Muscle layer of colon (tissue), 2 donors: ENCODE results near the gene ABHD14A.

ENCODE experiments used
- H3K27ac ChIP-seq: one replicate; pipeline ENCODE4 v1.7.0; 2013; ENCODE audit warnings: low read depth, mild to moderate bottlenecking, low read length, moderate library complexity
- H3K27me3 ChIP-seq, 2 donors: one replicate each; pipeline ENCODE4 v1.7.0; 2013; ENCODE audit warnings: low read length in 2 of 2, mild to moderate bottlenecking in 2 of 2; ENCODE audit not compliant: insufficient read depth in 2 of 2, control insufficient read depth in 1 of 2
- H3K36me3 ChIP-seq: one replicate; pipeline ENCODE4 v1.7.0; 2013; ENCODE audit warnings: mild to moderate bottlenecking, low read length; ENCODE audit not compliant: insufficient read depth
- H3K4me1 ChIP-seq: one replicate; pipeline ENCODE4 v1.7.0; 2013; ENCODE audit warnings: mild to moderate bottlenecking, low read length; ENCODE audit not compliant: insufficient read depth
- H3K4me3 ChIP-seq, 2 donors: one replicate each; pipeline ENCODE4 v1.7.0; 2013; ENCODE audit warnings: low read length in 2 of 2, low read depth in 1 of 2, mild to moderate bottlenecking in 1 of 2, moderate library complexity in 1 of 2
- H3K9ac ChIP-seq: one replicate; pipeline ENCODE4 v1.7.0; 2013; ENCODE audit warnings: low read length
- H3K9me3 ChIP-seq: one replicate; pipeline ENCODE4 v1.7.0; 2013; ENCODE audit warnings: mild to moderate bottlenecking, low read length
- donor health status: abdominal sarcoma.
- donor health status: Adenocarcinoma of cecum.

ABHD14A gene

GRCh38 chr3:52021489-52022268, 46.8 kb downstream of the ABHD14A start:
- H3K27me3 ChIP-seq, result no peaks in the 10 kb centered on the region
- H3K9me3 ChIP-seq, result no peaks in the 10 kb centered on the region
- no peak overlapping the region for H3K4me3 ChIP-seq
- H3K36me3 ChIP-seq, result no peaks in the 10 kb centered on the region
- H3K27ac ChIP-seq, result no peak overlapping the region
- no peaks in the 10 kb centered on the region for H3K4me1 ChIP-seq
- H3K9ac ChIP-seq, result no peak overlapping the region

DNA sequence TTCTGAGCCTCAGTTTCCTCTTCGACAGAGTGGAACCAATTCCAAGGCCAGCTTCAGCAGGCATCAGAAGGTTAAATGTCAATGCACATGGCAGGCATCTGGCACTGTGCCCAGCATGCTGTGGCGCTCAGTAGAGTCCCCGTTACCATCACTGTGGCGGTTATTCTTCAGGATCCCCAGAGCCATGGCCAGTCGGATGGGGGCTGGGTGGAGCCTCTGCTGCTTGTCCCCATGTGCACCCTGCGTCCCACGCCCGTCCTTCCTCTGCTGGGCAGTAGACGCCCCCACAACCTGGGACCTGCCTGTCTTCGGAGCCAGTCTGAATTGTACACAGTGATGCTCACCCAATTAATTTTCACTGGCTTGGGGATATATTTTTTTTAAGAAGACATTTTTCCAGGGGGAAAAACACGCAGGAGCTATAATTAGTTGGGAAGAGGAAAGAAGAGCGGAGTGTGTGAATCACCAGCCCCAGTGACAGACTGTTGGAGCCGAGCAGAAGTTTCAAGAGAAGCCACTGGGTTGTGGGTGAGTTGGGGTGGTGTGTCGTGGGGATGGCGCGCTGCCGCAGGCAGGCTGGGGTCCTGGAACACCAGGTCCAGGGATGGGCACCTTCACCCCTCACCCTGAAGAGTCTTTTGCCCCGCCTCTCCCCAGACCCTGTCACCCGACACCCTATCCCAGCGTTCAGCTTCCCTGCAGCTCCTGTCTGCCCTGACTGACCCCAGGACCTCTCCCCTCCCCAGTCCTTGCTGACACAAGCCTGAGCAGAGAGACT, 47.6 kb downstream of the ABHD14A start:
- Histone ChIP-seq H3K27ac (no peak overlapping the region), H3K9ac (no peak overlapping the region), H3K4me3 (no peak overlapping the region), H3K36me3 (no peaks in the 10 kb centered on the region), H3K27me3 (no peaks in the 10 kb centered on the region), H3K4me1 (no peaks in the 10 kb centered on the region), H3K9me3 (no peaks in the 10 kb centered on the region)

DNA sequence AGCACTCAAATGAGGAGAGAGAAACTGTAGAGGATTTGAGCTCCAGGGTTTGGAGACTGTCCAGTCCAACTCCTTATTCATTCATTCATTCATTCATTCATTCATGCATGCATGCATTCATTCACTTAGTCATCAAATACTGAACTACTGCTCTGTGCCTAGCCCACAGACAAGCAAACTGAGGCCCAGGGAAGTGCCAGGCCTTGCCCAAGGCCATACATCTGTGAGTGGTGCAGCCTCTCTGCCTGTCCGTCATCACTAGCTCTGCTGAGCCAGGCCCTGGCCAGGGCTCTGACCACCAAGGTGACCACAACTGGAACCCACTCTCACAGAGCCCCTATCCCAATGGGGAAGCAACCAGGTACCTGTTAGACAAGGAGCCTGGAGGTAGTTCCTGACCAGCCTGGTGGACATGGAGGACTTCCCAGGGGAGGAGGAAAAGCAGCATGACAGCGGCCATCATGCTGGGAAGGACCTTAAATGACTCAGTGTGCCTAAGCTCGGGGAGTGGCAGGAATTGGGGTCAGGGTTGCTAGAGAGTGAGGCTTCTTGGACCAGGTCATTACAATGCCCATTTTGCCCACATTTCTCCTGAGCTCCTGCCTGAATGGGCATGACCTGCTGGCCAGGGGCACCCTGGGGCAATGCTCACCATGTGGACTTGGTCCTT, 48.4 kb downstream of the ABHD14A start:
- no peak overlapping the region for H3K9ac ChIP-seq
- H3K4me3 ChIP-seq, result no peak overlapping the region
- no peaks in the 10 kb centered on the region for H3K27me3 ChIP-seq
- no peaks in the 10 kb centered on the region for H3K9me3 ChIP-seq
- H3K36me3 ChIP-seq, result no peaks in the 10 kb centered on the region
- no peak overlapping the region for H3K27ac ChIP-seq
- H3K4me1 ChIP-seq, result no peaks in the 10 kb centered on the region

DNA sequence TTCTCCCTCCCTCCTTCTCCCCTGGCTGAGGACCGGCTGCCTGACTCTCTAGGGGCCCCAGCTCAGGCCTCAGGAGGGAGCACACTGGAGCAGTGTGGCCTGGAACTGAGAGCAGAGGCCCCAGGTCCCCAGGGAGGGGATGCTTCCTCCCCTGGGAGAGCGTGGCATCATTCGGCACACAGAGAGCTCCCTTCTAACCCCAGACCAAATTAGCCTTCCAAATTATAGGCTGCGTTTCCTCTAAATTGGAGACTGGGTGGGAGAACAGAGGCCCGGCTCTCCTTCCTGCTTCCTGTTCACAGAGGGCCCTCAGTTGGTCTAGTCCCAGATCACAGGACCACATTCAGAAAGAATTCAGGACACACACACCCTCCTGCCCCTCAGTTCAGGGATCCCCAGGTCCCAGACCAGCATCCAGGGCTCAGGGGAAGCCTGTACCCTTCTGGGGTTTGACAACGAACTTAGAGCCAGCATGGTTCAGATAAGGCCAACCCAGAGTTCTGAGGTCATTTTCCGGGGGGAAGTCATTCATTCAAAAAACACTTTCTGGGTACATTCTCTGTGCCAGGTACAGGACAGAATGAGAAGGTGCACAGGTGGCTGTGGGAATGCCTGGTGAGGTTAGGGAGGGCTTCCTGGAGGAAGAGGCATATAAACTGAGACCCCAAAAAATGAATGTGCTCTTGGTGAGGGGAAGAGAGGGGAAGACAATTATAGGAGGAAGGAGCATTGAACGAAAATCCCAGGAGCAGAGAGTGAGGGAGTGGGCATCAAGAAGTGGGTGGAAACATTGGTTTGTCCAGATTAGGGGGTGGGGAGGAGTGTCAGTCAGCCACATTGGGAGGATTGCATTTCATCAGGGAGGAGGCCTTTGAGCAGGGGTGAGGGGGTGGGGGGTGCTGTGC, 49.2 kb downstream of the ABHD14A start:
- Histone ChIP-seq H3K27me3 (no peaks in the 10 kb centered on the region), H3K36me3 (no peaks in the 10 kb centered on the region), H3K4me3 (no peak overlapping the region), H3K27ac (no peak overlapping the region), H3K4me1 (no peaks in the 10 kb centered on the region), H3K9ac (no peak overlapping the region), H3K9me3 (no peaks in the 10 kb centered on the region)

DNA sequence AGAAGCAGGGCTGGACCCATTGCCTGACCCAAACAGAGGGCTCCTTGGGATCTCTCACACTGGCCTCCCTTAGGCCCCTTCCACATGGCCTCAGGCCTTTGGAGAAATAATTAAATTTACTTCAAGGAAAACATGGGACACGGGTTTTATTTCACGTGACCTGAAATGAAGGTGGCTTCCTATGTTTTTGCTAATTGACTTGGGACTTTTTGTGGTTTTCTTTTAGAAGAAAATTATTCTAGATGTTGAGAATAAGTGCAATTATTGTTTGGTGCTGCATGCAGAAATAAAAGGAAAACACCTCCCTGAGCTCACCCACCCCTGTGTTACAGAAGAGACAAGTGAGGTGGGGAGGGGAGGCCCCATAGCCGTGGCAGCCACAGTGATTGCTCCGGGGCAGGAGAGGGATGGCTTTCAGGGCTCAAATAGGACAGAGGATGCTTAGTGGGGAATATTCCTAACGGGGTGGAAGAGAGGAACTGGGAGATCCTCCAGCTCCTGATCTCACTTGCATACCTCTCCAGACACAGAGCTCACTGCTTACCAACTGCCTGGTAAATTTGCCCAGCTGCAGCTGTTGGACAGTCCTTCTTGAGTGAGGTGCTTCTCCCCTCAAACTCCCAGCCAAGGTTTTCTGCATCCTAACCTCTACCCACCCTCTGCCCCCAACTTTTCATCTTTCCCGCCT, 50.0 kb downstream of the ABHD14A start:
- H3K4me3 ChIP-seq, result no peak overlapping the region
- H3K9me3 ChIP-seq, result no peaks in the 10 kb centered on the region
- H3K36me3 ChIP-seq, result no peaks in the 10 kb centered on the region
- H3K27ac ChIP-seq, result no peak overlapping the region
- no peak overlapping the region for H3K9ac ChIP-seq
- H3K4me1 ChIP-seq, result no peaks in the 10 kb centered on the region
- no peaks in the 10 kb centered on the region for H3K27me3 ChIP-seq

DNA sequence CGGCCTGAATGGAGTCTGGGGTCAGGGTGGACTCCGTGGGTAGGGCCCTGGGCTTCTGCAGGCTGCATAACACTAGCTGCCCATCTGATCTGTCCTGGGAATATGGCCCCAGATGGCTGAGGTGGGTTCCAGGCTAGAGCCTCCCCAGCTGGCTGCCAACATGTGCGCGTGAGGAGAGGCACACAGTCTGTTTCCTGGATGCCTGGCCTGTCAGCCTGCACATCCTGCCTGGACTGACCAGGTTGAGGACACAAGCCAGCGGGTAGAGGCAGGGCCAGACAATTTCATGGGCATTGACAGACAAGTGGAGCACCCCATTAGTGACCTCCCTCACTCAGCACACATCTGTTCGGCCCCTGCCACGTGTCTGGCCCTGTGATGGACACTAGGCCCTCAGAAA, 50.6 kb downstream of the ABHD14A start:
- H3K36me3 ChIP-seq, result no peaks in the 10 kb centered on the region
- no peaks in the 10 kb centered on the region for H3K4me1 ChIP-seq
- H3K27ac ChIP-seq, result no peak overlapping the region
- H3K27me3 ChIP-seq, result no peaks in the 10 kb centered on the region
- no peak overlapping the region for H3K9ac ChIP-seq
- no peak overlapping the region for H3K4me3 ChIP-seq
- no peaks in the 10 kb centered on the region for H3K9me3 ChIP-seq

DNA sequence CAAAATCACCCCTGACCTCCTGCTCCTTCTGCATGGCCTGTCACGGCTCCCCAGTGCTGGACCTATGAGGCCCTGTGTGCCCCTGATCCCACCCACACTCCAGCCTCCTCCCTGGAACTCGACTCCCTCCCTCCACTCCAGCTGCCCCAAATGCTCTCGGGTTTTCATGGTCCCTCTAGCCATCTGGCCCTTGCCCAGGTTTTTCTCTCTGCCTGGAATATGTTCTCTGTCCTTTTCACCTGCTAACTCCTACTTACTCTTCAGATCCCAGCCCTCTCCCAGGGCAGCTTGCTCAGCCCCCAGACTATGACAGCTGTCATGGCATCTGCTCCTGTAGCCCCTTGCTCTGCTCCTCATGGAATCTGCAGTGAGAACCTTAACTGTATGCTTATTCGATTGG, 51.2 kb downstream of the ABHD14A start:
- H3K9ac ChIP-seq, result no peak overlapping the region
- no peaks in the 10 kb centered on the region for H3K36me3 ChIP-seq
- H3K4me1 ChIP-seq, result no peaks in the 10 kb centered on the region
- H3K4me3 ChIP-seq, result no peak overlapping the region
- no peak overlapping the region for H3K27ac ChIP-seq
- no peaks in the 10 kb centered on the region for H3K27me3 ChIP-seq
- no peaks in the 10 kb centered on the region for H3K9me3 ChIP-seq

DNA sequence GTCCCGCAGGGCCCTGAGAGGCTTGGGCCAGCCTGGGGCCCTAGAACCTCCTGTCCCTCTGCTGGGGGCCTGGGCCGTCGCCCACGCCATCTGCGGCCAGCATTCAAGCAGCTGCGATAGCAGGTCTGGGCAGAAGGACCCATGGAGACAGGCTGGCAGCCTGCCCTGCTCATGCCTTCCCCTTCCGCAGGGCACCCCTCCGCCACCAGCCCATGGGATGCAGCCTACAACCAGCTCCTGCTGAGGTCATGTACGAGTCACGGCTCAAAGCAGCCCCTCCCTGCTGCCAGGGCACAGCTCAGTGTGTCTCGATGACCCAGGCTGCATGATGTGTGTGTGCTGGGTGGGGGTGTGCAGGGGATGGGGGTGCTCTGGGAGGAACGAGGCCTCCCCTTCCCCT, 53.7 kb downstream of the ABHD14A start:
- Histone ChIP-seq H3K27ac (no peak overlapping the region), H3K9me3 (no peaks in the 10 kb centered on the region), H3K4me3 (no peak overlapping the region), H3K4me1 (no peaks in the 10 kb centered on the region), H3K36me3 (no peaks in the 10 kb centered on the region), H3K9ac (no peak overlapping the region), H3K27me3 (no peaks in the 10 kb centered on the region)

DNA sequence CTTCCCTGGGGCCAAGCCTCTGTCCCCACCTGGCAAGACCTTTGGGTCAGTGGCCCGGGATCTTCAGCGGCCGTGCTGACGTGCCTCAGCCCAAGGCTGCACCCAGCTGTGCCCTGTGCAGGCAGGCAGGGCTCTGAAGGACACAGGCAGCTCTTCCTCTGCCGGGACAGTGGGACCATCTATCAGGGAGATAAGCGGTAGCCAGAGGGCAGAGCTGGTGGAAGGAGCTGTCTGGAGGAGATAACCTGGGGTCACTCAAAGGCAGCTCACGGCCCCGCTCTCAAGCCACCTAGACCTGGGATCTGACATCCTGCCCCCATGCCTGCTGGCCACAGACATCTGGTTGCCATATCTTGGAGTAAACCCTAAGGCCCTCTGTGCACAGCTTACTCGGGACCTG, 54.2 kb downstream of the ABHD14A start:
- no peaks in the 10 kb centered on the region for H3K36me3 ChIP-seq
- no peak overlapping the region for H3K9ac ChIP-seq
- H3K27ac ChIP-seq, result no peak overlapping the region
- H3K9me3 ChIP-seq, result no peaks in the 10 kb centered on the region
- H3K27me3 ChIP-seq, result no peaks in the 10 kb centered on the region
- H3K4me3 ChIP-seq, result no peak overlapping the region
- no peaks in the 10 kb centered on the region for H3K4me1 ChIP-seq

- no peaks in the 10 kb centered on the region for H3K36me3 ChIP-seq
- no peaks in the 10 kb centered on the region for H3K4me1 ChIP-seq
These were observed 54.7 kb downstream of the ABHD14A start for GRCh38 chr3:52029535-52029934.

More at GRCh38 chr3:52029535-52029934, 54.7 kb downstream of the ABHD14A start:
- no peaks in the 10 kb centered on the region for H3K27me3 ChIP-seq
- H3K27ac ChIP-seq, result no peak overlapping the region
- H3K4me3 ChIP-seq, result no peak overlapping the region
- H3K9me3 ChIP-seq, result no peaks in the 10 kb centered on the region
- no peak overlapping the region for H3K9ac ChIP-seq
